H9 (cell line): ENCODE results near the gene C10orf143. TPM values are rescaled to one million over a fixed set of nuclear protein-coding genes. Genes with fewer than 3 reads are reported as not detected.

Experiments
- DNase-seq: peaks from one replicate; pipeline ENCODE4 v3.0.0-alpha.2; 2017
- H2AFZ ChIP-seq: one replicate; pipeline ENCODE4 v1.6.1; 2013; ENCODE audit warnings: mild to moderate bottlenecking, low read length, control low read depth, moderate library complexity
- H2AK5ac ChIP-seq: 2 replicates; pipeline ENCODE4 v1.6.1; 2013; ENCODE audit warnings: low read length, control low read depth, mixed read lengths; ENCODE audit not compliant: insufficient read length
- H2BK120ac ChIP-seq: one replicate; pipeline ENCODE4 v1.6.1; 2013; ENCODE audit warnings: low read depth, mild to moderate bottlenecking, low read length, control low read depth, inconsistent platforms; ENCODE audit not compliant: poor library complexity, severe bottlenecking
- H2BK12ac ChIP-seq: 2 replicates; pipeline ENCODE4 v1.6.1; 2013; ENCODE audit warnings: low read length, control low read depth, mixed read lengths, low read depth; ENCODE audit not compliant: insufficient read length
- H2BK15ac ChIP-seq: 2 replicates; pipeline ENCODE4 v1.6.1; 2013; ENCODE audit warnings: low read depth, low read length, control low read depth
- H2BK20ac ChIP-seq: one replicate; pipeline ENCODE4 v1.6.1; 2013; ENCODE audit warnings: low read depth, mild to moderate bottlenecking, low read length, control low read depth, inconsistent platforms; ENCODE audit not compliant: poor library complexity, severe bottlenecking
- H2BK5ac ChIP-seq: 2 replicates; pipeline ENCODE4 v1.6.1; 2013; ENCODE audit warnings: low read length, control low read depth, mixed read lengths; ENCODE audit not compliant: insufficient read length
- H3K14ac ChIP-seq: 2 replicates; pipeline ENCODE4 v1.6.1; 2013; ENCODE audit warnings: low read length, control low read depth; ENCODE audit not compliant: insufficient read depth
- H3K18ac ChIP-seq: 2 replicates; pipeline ENCODE4 v1.6.1; 2013; ENCODE audit warnings: low read depth, mild to moderate bottlenecking, mixed read lengths, low read length, control low read depth; ENCODE audit not compliant: insufficient read length
- H3K23ac ChIP-seq: 2 replicates; pipeline ENCODE4 v1.6.1; 2013; ENCODE audit warnings: low read length, control low read depth, mixed read lengths, low read depth; ENCODE audit not compliant: insufficient read length
- H3K23me2 ChIP-seq: 2 replicates; pipeline ENCODE4 v1.6.1; 2013; ENCODE audit warnings: low read depth, mild to moderate bottlenecking, mixed read lengths, low read length, control low read depth; ENCODE audit not compliant: insufficient read length, poor library complexity, severe bottlenecking
- H3K27ac ChIP-seq: 2 replicates; pipeline ENCODE4 v1.5.1; 2013; ENCODE audit warnings: low read length, control low read depth, mixed read lengths, low read depth; ENCODE audit not compliant: insufficient read length
- H3K27me3 ChIP-seq: 2 replicates; pipeline ENCODE4 v1.6.1; 2013; ENCODE audit warnings: low read length, control low read depth, inconsistent platforms; ENCODE audit not compliant: insufficient read depth
- H3K4ac ChIP-seq: 2 replicates; pipeline ENCODE4 v1.6.1; 2013; ENCODE audit warnings: low read depth, mild to moderate bottlenecking, control low read depth, inconsistent platforms, low read length, moderate library complexity
- H3K4me1 ChIP-seq: 2 replicates; pipeline ENCODE4 v1.6.1; 2013; ENCODE audit warnings: low read length, control low read depth, inconsistent platforms; ENCODE audit not compliant: insufficient read depth
- H3K4me2 ChIP-seq: 2 replicates; pipeline ENCODE4 v1.6.1; 2013; ENCODE audit warnings: low read length, control low read depth, mixed read lengths; ENCODE audit not compliant: insufficient read length, insufficient read depth
- H3K56ac ChIP-seq: 2 replicates; pipeline ENCODE4 v1.6.1; 2013; ENCODE audit warnings: low read depth, mild to moderate bottlenecking, mixed read lengths, low read length, control low read depth; ENCODE audit not compliant: insufficient read length
- H3K79me1 ChIP-seq: 2 replicates; pipeline ENCODE4 v1.6.1; 2013; ENCODE audit warnings: low read depth, mild to moderate bottlenecking, moderate library complexity, low read length, control low read depth, inconsistent platforms; ENCODE audit not compliant: insufficient read depth, poor library complexity, severe bottlenecking
- H3K79me2 ChIP-seq: 2 replicates; pipeline ENCODE4 v1.6.1; 2013; ENCODE audit warnings: low read length, control low read depth, inconsistent platforms; ENCODE audit not compliant: insufficient read depth
- H3K9ac ChIP-seq: 2 replicates; pipeline ENCODE4 v1.6.1; 2013; ENCODE audit warnings: low read length, control low read depth, mixed read lengths; ENCODE audit not compliant: insufficient read length; ENCODE audit errors: extremely low read depth
- H3K9me3 ChIP-seq: one replicate; pipeline ENCODE4 v1.6.1; 2013; ENCODE audit warnings: low read depth, low read length, inconsistent platforms; ENCODE audit not compliant: control insufficient read depth
- H3T11ph ChIP-seq: one replicate; pipeline ENCODE4 v1.6.1; 2013; ENCODE audit warnings: mild to moderate bottlenecking, low read length, control low read depth, inconsistent platforms
- H4K20me1 ChIP-seq: one replicate; pipeline ENCODE4 v1.6.1; 2013; ENCODE audit not compliant: control insufficient read depth, insufficient read length, insufficient read depth
- H4K5ac ChIP-seq: 2 replicates; pipeline ENCODE4 v1.6.1; 2013; ENCODE audit warnings: low read depth, mild to moderate bottlenecking, mixed read lengths, low read length, control low read depth; ENCODE audit not compliant: insufficient read length
- H4K8ac ChIP-seq: replicated peaks from 2 replicates; pipeline ENCODE4 v1.6.1; 2013; ENCODE audit warnings: low read length, control low read depth, mixed read lengths, low read depth; ENCODE audit not compliant: insufficient read length
- H4K91ac ChIP-seq: 2 replicates; pipeline ENCODE4 v1.6.1; 2013; ENCODE audit warnings: low read depth, mild to moderate bottlenecking, moderate library complexity, mixed read lengths, low read length, control low read depth; ENCODE audit not compliant: insufficient read length
- H3K27ac Mint-ChIP-seq, 3 experiments: 2 replicates in 2 of 3; 3 replicates in 1 of 3; pipeline ENCODE4 v1.8.0; 2020 to 2021; ENCODE audit warnings: mixed read lengths in 3 of 3, mild to moderate bottlenecking in 1 of 3, moderate library complexity in 1 of 3
- H3K27me3 Mint-ChIP-seq: 2 replicates; pipeline ENCODE4 v1.8.0; 2021; ENCODE audit warnings: low read depth, mild to moderate bottlenecking, moderate library complexity, mixed read lengths
- H3K36me3 Mint-ChIP-seq, 3 experiments: 2 replicates in 2 of 3; 3 replicates in 1 of 3; pipeline ENCODE4 v1.8.0; 2020 to 2021; ENCODE audit warnings: low read depth in 3 of 3, mixed read lengths in 3 of 3; ENCODE audit not compliant: insufficient read depth in 1 of 3
- H3K4me1 Mint-ChIP-seq, 2 experiments: 2 replicates each; pipeline ENCODE4 v1.8.0; 2020; ENCODE audit warnings: mixed read lengths in 2 of 2
- H3K4me3 Mint-ChIP-seq, 2 experiments: 2 replicates in 1 of 2; 3 replicates in 1 of 2; pipeline ENCODE4 v1.8.0; 2020 to 2021; ENCODE audit warnings: mild to moderate bottlenecking in 2 of 2, mixed read lengths in 2 of 2, moderate library complexity in 1 of 2
- H3K9me3 Mint-ChIP-seq, 2 experiments: 2 replicates in 1 of 2; 3 replicates in 1 of 2; pipeline ENCODE4 v1.8.0; 2020; ENCODE audit warnings: mild to moderate bottlenecking in 2 of 2, mixed read lengths in 2 of 2, moderate library complexity in 1 of 2
- WGBS: extraction: QIAGEN DNeasy Blood & Tissue Kit; methylation state at CpG from one replicate; pipeline ENCODE4 v1.1.7; 2013; ENCODE audit warnings: missing lambda C conversion rate, low lambda C conversion rate, mixed read lengths; ENCODE audit not compliant: insufficient read length; ENCODE audit errors: extremely low coverage; 5-methylcytosine and 5-hydroxymethylcytosine counted together
- total RNA-seq: library from RNA; stranded (reverse); gene quantifications from 2 replicates; pipeline ENCODE4 v1.2.1, GENCODE V29; 2021
- TF ChIP-seq, protein P1 (sequence below): fragments of 200-600 bp; sonication (generic); conservative IDR thresholded peaks from 3 replicates; pipeline ENCODE4 v1.8.0; 2021; ENCODE audit warnings: antibody characterized with exemption, mild to moderate bottlenecking

The C10orf143 gene
- total RNA-seq, 1 experiment from 2014 or later, result 0.94 TPM

DNA sequence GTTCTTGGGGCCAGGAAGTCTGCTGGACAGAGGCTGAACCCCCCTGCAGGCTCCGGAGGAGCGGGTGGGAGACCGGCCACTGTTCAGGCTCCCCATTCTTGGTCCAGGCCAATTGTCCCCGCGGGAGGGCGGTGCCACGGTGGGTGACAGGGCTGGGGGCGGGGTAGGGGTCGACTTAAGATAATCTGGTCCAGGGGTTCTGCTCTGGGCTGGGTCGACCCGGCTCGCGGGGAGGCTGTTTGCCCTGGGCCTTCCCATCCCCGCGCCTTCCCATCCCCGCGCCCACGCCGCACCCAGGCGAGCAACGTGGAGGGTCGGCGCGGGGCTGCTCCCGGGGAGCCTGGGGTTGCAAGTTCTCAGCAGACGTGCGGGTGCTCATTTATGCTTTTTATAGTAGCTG is 18.3 kb upstream of the C10orf143 start:
- Histone ChIP-seq H2BK5ac (no peak overlapping the region), H4K8ac (no peak overlapping the region), H4K5ac (no peak overlapping the region), H3K79me2 (no peaks in the 10 kb centered on the region), H4K91ac (no peak overlapping the region), H4K20me1 (no peaks in the 10 kb centered on the region), H3K18ac (no peak overlapping the region), H3K23ac (no peak overlapping the region), H2BK12ac (no peak overlapping the region), H2BK120ac (no peak overlapping the region), H3K14ac (no peak overlapping the region), H3K79me1 (no peaks in the 10 kb centered on the region), H3K56ac (no peak overlapping the region), H3K4ac (no peak overlapping the region), H2AK5ac (no peak overlapping the region), H2BK15ac (no peak overlapping the region), H3K27ac (no peak overlapping the region), H3K9me3 (no peaks in the 10 kb centered on the region), H2AFZ (no peak overlapping the region), H3K4me2 (no peak overlapping the region), H3T11ph (no peak overlapping the region), H3K4me1 (no peaks in the 10 kb centered on the region), H3K23me2 (no peaks in the 10 kb centered on the region), H3K27me3 (no peaks in the 10 kb centered on the region), H2BK20ac (no peak overlapping the region), H3K9ac (no peak overlapping the region)
- Mint-ChIP-seq H3K4me1 (peaks cover 12 to 23% of the 10 kb centered on the region in 2 experiments), H3K9me3 (no peaks in the 10 kb centered on the region), H3K27me3 (peaks cover 10% of the 10 kb centered on the region), H3K4me3 (no peak overlapping the region), H3K27ac (no peak overlapping the region), H3K36me3 (no peaks in the 10 kb centered on the region)
- WGBS, result no CpG with 5 or more reads among the region's 27 CpGs
- TF ChIP-seq, protein P1, sequence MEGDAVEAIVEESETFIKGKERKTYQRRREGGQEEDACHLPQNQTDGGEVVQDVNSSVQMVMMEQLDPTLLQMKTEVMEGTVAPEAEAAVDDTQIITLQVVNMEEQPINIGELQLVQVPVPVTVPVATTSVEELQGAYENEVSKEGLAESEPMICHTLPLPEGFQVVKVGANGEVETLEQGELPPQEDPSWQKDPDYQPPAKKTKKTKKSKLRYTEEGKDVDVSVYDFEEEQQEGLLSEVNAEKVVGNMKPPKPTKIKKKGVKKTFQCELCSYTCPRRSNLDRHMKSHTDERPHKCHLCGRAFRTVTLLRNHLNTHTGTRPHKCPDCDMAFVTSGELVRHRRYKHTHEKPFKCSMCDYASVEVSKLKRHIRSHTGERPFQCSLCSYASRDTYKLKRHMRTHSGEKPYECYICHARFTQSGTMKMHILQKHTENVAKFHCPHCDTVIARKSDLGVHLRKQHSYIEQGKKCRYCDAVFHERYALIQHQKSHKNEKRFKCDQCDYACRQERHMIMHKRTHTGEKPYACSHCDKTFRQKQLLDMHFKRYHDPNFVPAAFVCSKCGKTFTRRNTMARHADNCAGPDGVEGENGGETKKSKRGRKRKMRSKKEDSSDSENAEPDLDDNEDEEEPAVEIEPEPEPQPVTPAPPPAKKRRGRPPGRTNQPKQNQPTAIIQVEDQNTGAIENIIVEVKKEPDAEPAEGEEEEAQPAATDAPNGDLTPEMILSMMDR, result no peak
- DNase-seq, result no peak
